Activated effector memory CD4-positive, alpha-beta T cell treated with anti-CD3 and anti-CD28 coated beads, Interleukin-2, amount 50 U/mL, for 16 hours (primary cell): Measurements from ENCODE around the gene LRRC42.
"Not testable (repeated sequence)": the region's sequence is repeated elsewhere in the genome, so short reads cannot be mapped to it uniquely, and the experiment has no call there.

Source experiments
- DNase-seq: peaks from one replicate; pipeline ENCODE4 v3.0.0-alpha.2; 2020

LRRC42 gene

DNA sequence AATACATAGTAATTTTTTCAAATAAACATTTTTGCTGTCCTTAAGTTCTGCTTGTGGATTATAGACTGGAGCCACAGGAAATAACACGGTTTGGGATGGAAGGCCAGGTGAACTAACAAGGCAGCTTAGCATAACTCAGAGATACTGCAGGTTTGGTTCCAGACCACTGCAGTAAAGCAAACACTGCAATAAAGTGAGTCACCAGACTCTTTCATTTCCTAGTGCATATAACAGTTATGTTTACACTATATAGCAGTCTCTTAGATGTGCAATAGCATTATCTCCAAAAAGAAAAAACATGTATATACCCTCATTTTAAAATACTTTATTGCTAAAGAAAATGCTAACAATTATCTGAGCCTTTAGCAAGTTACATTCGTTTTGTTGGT lies 22.0 kb downstream of the LRRC42 start:
- DNase-seq, result no peak

- DNase-seq, result not testable (repeated sequence)
Measured at GRCh38 chr1:53969323-53969722, 23.2 kb downstream of the LRRC42 start.

GRCh38 chr1:53971718-53972117 lies 25.6 kb downstream of the LRRC42 start:
- DNase-seq, result no peak

- no peak for DNase-seq
Measured at GRCh38 chr1:53975861-53976260, 29.7 kb downstream of the LRRC42 start.

- DNase-seq, result no peak
Measured at GRCh38 chr1:53979712-53980450, 33.7 kb downstream of the LRRC42 start.

- no peak for DNase-seq
Measured at GRCh38 chr1:53981220-53981619, 35.1 kb downstream of the LRRC42 start.

- DNase-seq, result no peak
Measured at GRCh38 chr1:53982034-53982762, 36.0 kb downstream of the LRRC42 start.

GRCh38 chr1:53982763-53983104 lies 36.6 kb downstream of the LRRC42 start:
- DNase-seq, result no peak

GRCh38 chr1:53984726-53985125 lies 38.6 kb downstream of the LRRC42 start:
- no peak for DNase-seq

- DNase-seq, result no peak
Measured at GRCh38 chr1:53986458-53986857, 40.3 kb downstream of the LRRC42 start.

DNA sequence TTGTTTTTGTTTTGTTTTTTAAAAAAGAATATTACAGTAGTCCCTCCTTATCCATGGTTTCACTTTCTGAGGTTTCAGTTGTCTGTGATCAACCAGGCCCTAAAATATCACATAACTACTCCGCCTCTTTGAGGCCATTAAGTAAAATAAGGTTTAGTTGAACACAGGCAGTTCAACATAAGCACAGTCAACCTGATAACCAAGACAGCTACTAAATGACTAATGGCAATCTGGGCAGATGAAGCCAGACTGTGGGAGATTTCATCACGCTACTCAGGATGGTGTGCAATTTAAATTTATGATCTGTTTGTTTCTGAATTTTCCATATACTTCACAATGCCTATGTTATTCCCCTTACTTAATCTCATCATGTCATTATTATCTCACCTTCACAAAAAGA lies 41.7 kb downstream of the LRRC42 start:
- DNase-seq, result no peak

- no peak for DNase-seq
Measured at GRCh38 chr1:53992085-53992874, 46.1 kb downstream of the LRRC42 start.

DNA sequence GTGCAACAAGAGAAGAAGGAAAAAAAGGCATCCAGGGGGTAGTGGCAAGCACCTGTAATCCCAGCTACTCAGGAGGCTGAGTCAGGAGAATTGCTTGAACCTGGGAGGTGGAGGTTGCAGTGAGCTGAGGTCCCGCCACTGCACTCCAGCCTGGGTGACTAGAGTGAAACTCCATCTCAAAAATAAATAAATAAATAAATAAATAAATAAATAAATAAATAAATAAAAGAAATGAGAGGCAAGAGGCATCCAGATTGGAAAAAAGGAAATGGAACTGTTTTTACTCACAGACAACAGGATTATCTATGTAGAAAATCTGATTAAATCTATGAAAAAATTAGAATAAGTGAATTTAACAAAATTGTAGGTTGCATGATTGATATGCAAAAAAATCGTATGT lies 48.4 kb downstream of the LRRC42 start:
- not testable (repeated sequence) for DNase-seq

- no peak for DNase-seq
Measured at GRCh38 chr1:53995683-53996082, 49.5 kb downstream of the LRRC42 start.

DNA sequence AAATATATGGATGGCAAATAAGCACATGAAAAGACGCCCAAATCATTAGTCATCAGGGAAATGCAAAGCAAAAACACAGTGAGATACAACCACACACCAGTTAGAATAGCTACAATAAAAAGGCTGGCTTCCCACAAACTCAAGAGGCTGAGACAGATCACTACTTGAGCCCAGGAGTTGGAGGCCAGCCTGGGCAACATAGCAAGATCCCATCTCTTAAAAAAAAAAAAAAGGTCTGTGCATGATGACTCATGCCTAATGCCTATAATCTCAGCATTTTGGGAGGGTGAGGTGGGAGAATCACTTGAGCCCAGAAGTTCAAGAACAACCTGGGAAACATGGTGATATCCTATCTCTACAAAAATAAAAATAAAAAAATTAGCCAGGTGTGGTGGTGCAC lies 52.1 kb downstream of the LRRC42 start:
- DNase-seq, result no peak

- DNase-seq, result no peak
Measured at GRCh38 chr1:53999920-54000319, 53.8 kb downstream of the LRRC42 start.

- no peak for DNase-seq
Measured at GRCh38 chr1:54001591-54001990, 55.4 kb downstream of the LRRC42 start.

DNA sequence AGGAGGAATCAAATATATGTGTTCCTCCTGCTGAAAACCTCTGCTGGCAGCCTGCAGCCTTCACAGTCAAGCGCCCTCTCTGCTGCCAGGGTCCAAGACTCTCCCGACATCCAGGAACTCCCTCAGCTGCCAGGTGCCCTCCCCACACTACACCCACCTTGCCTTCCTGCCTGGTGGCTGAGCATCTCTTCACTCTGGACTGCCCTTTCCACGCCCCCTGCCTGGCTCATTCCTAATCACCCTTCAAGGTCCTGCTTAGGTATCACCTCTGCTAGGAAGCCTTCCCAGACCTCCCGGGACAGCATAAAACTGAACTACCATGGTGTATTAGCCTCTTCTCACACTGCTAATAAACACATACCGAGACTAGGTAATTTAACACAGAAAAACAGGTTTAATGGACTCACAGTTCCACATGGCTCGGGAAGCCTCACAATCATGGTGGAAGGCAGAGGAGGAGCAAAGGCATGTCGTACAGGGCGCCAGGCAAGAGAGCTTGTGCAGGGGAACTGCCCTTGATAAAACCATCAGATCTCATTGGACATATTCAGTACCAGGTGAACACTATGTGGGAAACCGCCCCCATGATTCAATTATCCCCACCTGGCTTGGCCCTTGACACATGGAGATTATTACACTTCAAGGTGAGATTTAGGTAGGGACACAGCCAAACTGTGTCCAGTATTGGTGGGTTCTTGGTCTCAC lies 56.5 kb downstream of the LRRC42 start:
- DNase-seq, result no peak

GRCh38 chr1:54003249-54003646 lies 57.1 kb downstream of the LRRC42 start:
- DNase-seq, result no peak

DNA sequence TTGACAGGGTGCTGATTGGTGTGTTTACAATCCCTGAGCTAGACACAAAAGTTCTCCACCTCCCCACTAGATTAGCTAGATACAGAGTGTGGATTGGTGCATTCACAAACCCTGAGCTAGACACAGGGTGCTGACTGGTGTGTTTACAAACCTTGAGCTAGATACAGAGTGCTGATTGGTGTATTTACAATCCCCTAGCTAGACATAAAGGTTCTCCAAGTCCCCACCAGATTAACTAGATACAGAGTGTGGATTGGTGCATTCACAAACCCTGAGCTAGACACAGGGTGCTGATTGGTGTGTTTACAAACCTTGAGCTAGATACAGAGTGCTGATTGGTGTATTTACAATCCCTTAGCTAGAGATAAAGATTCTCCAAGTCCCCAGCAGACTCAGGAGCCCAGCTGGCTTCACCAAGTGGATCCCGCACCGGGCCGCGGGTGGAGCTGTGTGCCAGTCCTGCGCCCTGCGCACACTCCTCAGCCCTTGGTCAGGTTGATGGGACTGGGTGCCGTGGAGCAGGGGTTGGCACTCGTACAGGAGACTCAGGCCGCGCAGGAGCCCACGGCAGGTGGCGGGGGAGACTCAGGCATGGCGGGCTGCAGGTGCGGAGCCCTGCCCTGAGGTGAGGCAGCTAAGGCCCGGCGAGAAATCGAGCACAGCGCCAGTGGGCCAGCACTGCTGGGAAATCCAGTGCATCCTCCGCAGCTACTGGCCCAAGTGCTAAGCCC lies 57.8 kb downstream of the LRRC42 start:
- DNase-seq, result not testable (repeated sequence)

GRCh38 chr1:54004481-54005049 lies 58.4 kb downstream of the LRRC42 start:
- DNase-seq, result no peak

DNA sequence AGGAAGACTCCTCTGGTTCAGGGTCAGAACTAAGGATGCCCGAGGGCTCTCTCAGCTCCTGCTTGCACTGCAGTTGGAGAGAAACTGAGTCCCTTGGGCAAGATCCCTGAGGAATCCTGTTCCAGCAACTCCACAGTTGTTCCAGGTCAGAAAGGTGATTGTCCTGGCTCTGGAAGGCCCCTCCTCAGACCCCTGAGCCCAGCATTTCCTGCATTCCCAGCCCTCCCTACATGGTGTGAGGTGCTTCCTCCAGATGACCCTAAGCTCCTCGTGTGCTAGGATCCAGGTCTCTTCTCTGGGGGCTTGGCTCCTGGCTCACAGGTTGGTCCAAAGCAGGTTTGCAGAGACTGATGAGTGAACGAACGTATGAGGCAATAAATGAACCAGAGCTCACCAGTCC lies 60.4 kb downstream of the LRRC42 start:
- DNase-seq, result no peak
